GM18867 (cell line): ENCODE data around the gene HTRA1.
A peak's percentile ranks its signal among the peaks of the same experiment; 100 is the strongest.

Source experiments
- ATAC-seq: cut with Tn5 transposase; IDR thresholded peaks from one replicate; pipeline ENCODE4 v1.9.1; 2021; ENCODE audit warnings: mild to moderate bottlenecking, moderate library complexity; ENCODE audit not compliant: unreplicated experiment

Gene HTRA1

GRCh38 chr10:122550427-122550826 is 89.1 kb downstream of the HTRA1 start:
- ATAC-seq, result no peak

- ATAC-seq, result no peak
Measured at GRCh38 chr10:122550983-122551382, 89.6 kb downstream of the HTRA1 start.

GRCh38 chr10:122551450-122551849 is 90.1 kb downstream of the HTRA1 start:
- peak; percentile 38 for ATAC-seq

GRCh38 chr10:122553341-122553740 is 92.0 kb downstream of the HTRA1 start:
- no peak for ATAC-seq

- no peak for ATAC-seq
Measured at GRCh38 chr10:122554131-122555036, 93.0 kb downstream of the HTRA1 start.

- ATAC-seq, result no peak
Measured at GRCh38 chr10:122555442-122555841, 94.1 kb downstream of the HTRA1 start.

- ATAC-seq, result no peak
Measured at GRCh38 chr10:122557516-122557915, 96.2 kb downstream of the HTRA1 start.

GRCh38 chr10:122558452-122558851 is 97.1 kb downstream of the HTRA1 start:
- ATAC-seq, result no peak

GRCh38 chr10:122559228-122559627 is 97.9 kb downstream of the HTRA1 start:
- no peak for ATAC-seq

- no peak for ATAC-seq
Measured at GRCh38 chr10:122560279-122560804, 99.0 kb downstream of the HTRA1 start, which contains the start of gene DMBT1. Gene DMBT1 (plus strand): TSS chr10:122560754. CDS start chr10:122560771, 17 bp downstream.

- no peak for ATAC-seq
Measured at GRCh38 chr10:122561212-122561611, 99.9 kb downstream of the HTRA1 start.

GRCh38 chr10:122561792-122562191 is 100.4 kb downstream of the HTRA1 start:
- no peak for ATAC-seq
